HG03196 (cell line): Measurements from ENCODE around the gene B3GNT7.
"Not testable (repeated sequence)": the region's sequence is repeated elsewhere in the genome, so short reads cannot be mapped to it uniquely, and the experiment has no call there.

ENCODE experiments used
- ATAC-seq: cut with Tn5 transposase; IDR thresholded peaks from one replicate; pipeline ENCODE4 v1.9.1; 2021; ENCODE audit not compliant: unreplicated experiment

Gene B3GNT7

GRCh38 chr2:231423176-231423575, 27.7 kb downstream of the B3GNT7 start:
- ATAC-seq, result no peak

- no peak for ATAC-seq
These were observed 29.8 kb downstream of the B3GNT7 start for GRCh38 chr2:231425291-231425810.

- ATAC-seq, result no peak
These were observed 30.5 kb downstream of the B3GNT7 start for GRCh38 chr2:231425811-231426703.

GRCh38 chr2:231427116-231427515, 31.6 kb downstream of the B3GNT7 start:
- no peak for ATAC-seq

- ATAC-seq, result no peak
These were observed 33.6 kb downstream of the B3GNT7 start for GRCh38 chr2:231429152-231429551.

GRCh38 chr2:231429901-231430300, 34.4 kb downstream of the B3GNT7 start:
- ATAC-seq, result no peak

- not testable (repeated sequence) for ATAC-seq
These were observed 34.9 kb downstream of the B3GNT7 start for GRCh38 chr2:231430437-231430836.

- no peak for ATAC-seq
These were observed 36.1 kb downstream of the B3GNT7 start for GRCh38 chr2:231431606-231432005.

GRCh38 chr2:231433990-231434389, 38.5 kb downstream of the B3GNT7 start:
- no peak for ATAC-seq

- no peak for ATAC-seq
These were observed 41.4 kb downstream of the B3GNT7 start for GRCh38 chr2:231436957-231437356.

- ATAC-seq, result no peak
These were observed 54.1 kb downstream of the B3GNT7 start for GRCh38 chr2:231449503-231450054.

GRCh38 chr2:231450548-231450989, 55.1 kb downstream of the B3GNT7 start:
- no peak for ATAC-seq
